ENCODE data around the gene GTF3C1. TPM values are rescaled to one million over a fixed set of nuclear protein-coding genes. Genes with fewer than 3 reads are reported as not detected.

The GTF3C1 gene
- total RNA-seq, 1 experiment from 2014 or later: 121 TPM

GRCh38 chr16:27522173-27522707 lies 27.5 kb downstream of the GTF3C1 start:
- ChIA-PET CTCF (no interaction called here), POLR2A (no interaction called here)
- no peaks in the 10 kb centered on the region for H3K4me1 ChIP-seq (ENCODE audit: control insufficient read depth, insufficient read depth, low read length)
- H3K27me3 ChIP-seq (ENCODE audit: control insufficient read depth, insufficient read depth, low read length): no peaks in the 10 kb centered on the region
- DNase-seq (ENCODE audit: low read depth, low spot score) (no peak), ATAC-seq (no peak)
- no peaks in the 10 kb centered on the region for H3K9me3 ChIP-seq (ENCODE audit: control insufficient read depth, insufficient read depth, low read depth, low read length)
- BruUV-seq (replicated peaks): no TSS peak
- TF ChIP-seq CTCF (IDR thresholded peaks at IDR 0.05): no peak
- TF ChIP-seq SIN3A (IDR thresholded peaks at IDR 0.05; ENCODE audit: borderline replicate concordance, insufficient read depth, low read depth, low read length): no peak
- TF ChIP-seq REST (IDR thresholded peaks at IDR 0.05; ENCODE audit: insufficient read depth in 1 of 2, low read depth in 2 of 2, low read length in 1 of 2): no peak
- TF ChIP-seq POLR2AphosphoS5 (IDR thresholded peaks at IDR 0.05; ENCODE audit: low read depth, low read length): no peak
- no peak for TF ChIP-seq TCF7L2 (IDR thresholded peaks at IDR 0.05; ENCODE audit: low read depth, low read length)
- H3K4me3 ChIP-seq (ENCODE audit: low read depth in 2 of 2, low read length in 2 of 2): no peak overlapping the region
- no peak overlapping the region for H3K27ac ChIP-seq (ENCODE audit: low read length)
- intact Hi-C loops (cut with micrococcal nuclease; ENCODE audit: unreplicated experiment): no loop called here
- H3K36me3 ChIP-seq (ENCODE audit: control insufficient read depth, insufficient read depth, low read length): peaks cover 9% of the 10 kb centered on the region
- in situ Hi-C loops (cut with HindIII; ENCODE audit: low pct_unique_long_range_greater_than_20kb, low sequenced_read_pairs): no loop called here

GRCh38 chr16:27520982-27521673 lies 28.6 kb downstream of the GTF3C1 start:
- ATAC-seq: no peak
- Histone ChIP-seq H3K4me1 (ENCODE audit: control insufficient read depth, insufficient read depth, low read length) (no peaks in the 10 kb centered on the region), H3K9me3 (ENCODE audit: control insufficient read depth, insufficient read depth, low read depth, low read length) (no peaks in the 10 kb centered on the region), H3K36me3 (ENCODE audit: control insufficient read depth, insufficient read depth, low read length) (peaks cover 5% of the 10 kb centered on the region), H3K27ac (ENCODE audit: low read length) (no peak overlapping the region), H3K27me3 (ENCODE audit: control insufficient read depth, insufficient read depth, low read length) (no peaks in the 10 kb centered on the region), H3K4me3 (ENCODE audit: low read depth in 2 of 2, low read length in 2 of 2) (no peak overlapping the region)
- TF ChIP-seq CTCF (IDR thresholded peaks at IDR 0.05): no peak
- no peak for TF ChIP-seq TCF7L2 (IDR thresholded peaks at IDR 0.05; ENCODE audit: low read depth, low read length)
- TF ChIP-seq REST (IDR thresholded peaks at IDR 0.05; ENCODE audit: insufficient read depth in 1 of 2, low read depth in 2 of 2, low read length in 1 of 2): no peak
- no peak for TF ChIP-seq SIN3A (IDR thresholded peaks at IDR 0.05; ENCODE audit: borderline replicate concordance, insufficient read depth, low read depth, low read length)
- no peak for TF ChIP-seq POLR2AphosphoS5 (IDR thresholded peaks at IDR 0.05; ENCODE audit: low read depth, low read length)
- BruUV-seq (replicated peaks): no TSS peak
- in situ Hi-C loops (cut with HindIII; ENCODE audit: low pct_unique_long_range_greater_than_20kb, low sequenced_read_pairs): no loop called here
- intact Hi-C loops (cut with micrococcal nuclease; ENCODE audit: unreplicated experiment): no loop called here
- ChIA-PET CTCF (no interaction called here), POLR2A (no interaction called here)
- no peak for DNase-seq (ENCODE audit: low read depth, low spot score)

Data from Panc1 (cell line).